Colonic mucosa (tissue), 4 donors: ENCODE results near the gene DDIT3. TPM values are rescaled to one million over a fixed set of nuclear protein-coding genes. Genes with fewer than 3 reads are reported as not detected.
"Not testable (repeated sequence)": the region's sequence is repeated elsewhere in the genome, so short reads cannot be mapped to it uniquely, and the experiment has no call there.

ENCODE experiments used
- DNase-seq: peaks from one replicate; pipeline ENCODE4 v3.0.0-alpha.2; 2020
- H3K27ac ChIP-seq: fragments of 200-600 bp; one replicate; pipeline ENCODE4 v1.8.0; 2021
- H3K27me3 ChIP-seq: fragments of 200-600 bp; one replicate; pipeline ENCODE4 v1.8.0; 2021
- H3K36me3 ChIP-seq: fragments of 200-600 bp; one replicate; pipeline ENCODE4 v1.8.0; 2021
- H3K4me1 ChIP-seq: fragments of 200-600 bp; one replicate; pipeline ENCODE4 v1.8.0; 2021; ENCODE audit warnings: mild to moderate bottlenecking
- H3K4me3 ChIP-seq: fragments of 200-600 bp; one replicate; pipeline ENCODE4 v1.8.0; 2021
- H3K9ac ChIP-seq, 2 donors: one replicate each; pipeline ENCODE4 v1.7.0; 2013; ENCODE audit warnings: control low read depth in 2 of 2, low read depth in 2 of 2, low read length in 2 of 2
- H3K9me3 ChIP-seq: fragments of 200-600 bp; one replicate; pipeline ENCODE4 v1.8.0; 2021
- CTCF ChIP-seq: fragments of 200-600 bp; IDR thresholded peaks from one replicate; pipeline ENCODE4 v1.8.0; 2022; ENCODE audit warnings: antibody characterized with exemption, mild to moderate bottlenecking
- intact Hi-C: fragments of 100-400 bp; cut with DNase I; formaldehyde crosslinking; loops from one replicate; pipeline ENCODE4 v1.14.1; 2022
- total RNA-seq, 2 donors: library from RNA; stranded (reverse); fragmentation: NEBNext Ultra II Directional in 1 of 2; extraction: Animal tissue kit (Norgen Biotek cat#: 25700) in 1 of 2; gene quantifications; one replicate each; pipeline ENCODE4 v1.2.1, GENCODE V29; 2021
- donor health status: healthy.
- donor health status: DM: no; HTN: no; CAD: no.
- donor health status: DM: no; HTN: no; CAD: no.

The DDIT3 gene
- total RNA-seq, 2 donors from 2014 or later = 17.5 to 22.8 TPM

GRCh38 chr12:57513266-57513665 is 7.0 kb downstream of the DDIT3 start:
- H3K27ac ChIP-seq = no peak overlapping the region
- no peak overlapping the region for H3K9ac ChIP-seq
- H3K4me3 ChIP-seq = no peak overlapping the region
- no peak for TF ChIP-seq CTCF
- intact Hi-C loops = no loop called here
- DNase-seq = no peak
- H3K36me3 ChIP-seq = peaks cover 28% of the 10 kb centered on the region
- H3K27me3 ChIP-seq = no peaks in the 10 kb centered on the region
- no peaks in the 10 kb centered on the region for H3K9me3 ChIP-seq
- H3K4me1 ChIP-seq = peaks cover 4% of the 10 kb centered on the region

DNA sequence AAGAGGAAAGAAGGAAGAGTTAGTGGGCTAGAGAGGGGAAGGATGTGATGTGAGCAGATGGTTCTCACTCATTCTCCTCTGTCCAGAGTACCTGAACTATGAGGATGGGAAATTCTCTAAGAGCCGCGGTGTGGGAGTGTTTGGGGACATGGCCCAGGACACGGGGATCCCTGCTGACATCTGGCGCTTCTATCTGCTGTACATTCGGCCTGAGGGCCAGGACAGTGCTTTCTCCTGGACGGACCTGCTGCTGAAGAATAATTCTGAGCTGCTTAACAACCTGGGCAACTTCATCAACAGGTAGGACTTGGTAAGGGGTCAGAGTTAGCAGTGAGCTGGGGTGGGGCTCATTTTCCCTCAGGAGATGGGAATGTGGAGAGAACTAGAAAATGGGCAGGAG is 7.6 kb downstream of the DDIT3 start:
- TF ChIP-seq CTCF = no peak
- Histone ChIP-seq H3K9me3 (no peaks in the 10 kb centered on the region), H3K4me1 (no peaks in the 10 kb centered on the region), H3K27me3 (no peaks in the 10 kb centered on the region), H3K36me3 (peaks cover 28% of the 10 kb centered on the region), H3K4me3 (no peak overlapping the region), H3K9ac (no peak overlapping the region), H3K27ac (no peak overlapping the region)
- intact Hi-C loops = no loop called here
- no peak for DNase-seq

DNA sequence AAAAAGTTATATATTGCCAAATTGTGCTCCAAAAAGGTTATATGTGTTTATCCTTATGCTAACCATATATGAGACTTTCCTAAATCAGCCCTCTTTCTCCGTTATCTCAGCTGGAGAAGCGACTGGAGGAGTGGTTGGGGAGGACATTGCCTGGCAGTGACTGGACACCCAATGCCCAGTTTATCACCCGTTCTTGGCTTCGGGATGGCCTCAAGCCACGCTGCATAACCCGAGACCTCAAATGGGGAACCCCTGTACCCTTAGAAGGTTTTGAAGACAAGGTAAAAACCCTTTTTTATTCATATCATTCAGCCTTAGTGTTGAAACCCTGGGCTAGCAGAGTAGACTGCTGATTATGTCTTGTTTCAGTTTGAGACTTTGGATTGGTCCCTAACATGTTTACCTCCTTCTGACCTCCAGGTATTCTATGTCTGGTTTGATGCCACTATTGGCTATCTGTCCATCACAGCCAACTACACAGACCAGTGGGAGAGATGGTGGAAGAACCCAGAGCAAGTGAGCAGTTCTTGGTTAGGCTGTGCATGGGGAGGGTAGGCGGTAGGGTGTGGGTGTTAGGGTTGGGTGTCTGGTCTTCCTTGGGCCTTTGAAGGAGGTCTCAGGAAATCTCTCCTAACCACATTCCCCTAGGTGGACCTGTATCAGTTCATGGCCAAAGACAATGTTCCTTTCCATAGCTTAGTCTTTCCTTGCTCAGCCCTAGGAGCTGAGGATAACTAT is 8.6 kb downstream of the DDIT3 start:
- Histone ChIP-seq H3K4me1 (no peaks in the 10 kb centered on the region), H3K9me3 (no peaks in the 10 kb centered on the region), H3K27ac (no peak overlapping the region), H3K27me3 (no peaks in the 10 kb centered on the region), H3K36me3 (peaks cover 21% of the 10 kb centered on the region), H3K4me3 (no peak overlapping the region), H3K9ac (no peak overlapping the region)
- TF ChIP-seq CTCF = no peak
- intact Hi-C loops = no loop called here
- no peak for DNase-seq

DNA sequence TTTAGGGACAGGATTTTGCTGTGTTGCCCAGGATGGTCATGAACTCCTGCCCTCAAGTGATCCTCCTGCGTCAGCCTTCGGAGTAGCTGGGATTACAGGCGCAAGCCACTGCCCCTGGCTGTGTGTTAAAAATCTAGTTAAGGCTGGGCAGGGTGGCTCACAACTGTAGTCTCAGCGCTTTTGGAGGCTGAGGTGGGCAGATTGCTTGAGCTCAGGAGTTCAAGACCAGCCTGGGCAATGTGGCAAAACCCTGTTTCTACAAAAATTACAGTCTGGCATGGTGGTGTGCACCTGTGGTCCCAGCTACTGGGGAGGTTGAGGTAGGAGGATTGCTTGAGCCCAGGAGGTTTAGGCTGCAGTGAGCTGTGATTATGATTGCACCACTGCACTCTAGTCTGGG is 9.2 kb downstream of the DDIT3 start:
- Histone ChIP-seq H3K9ac (no peak overlapping the region), H3K9me3 (no peaks in the 10 kb centered on the region), H3K4me1 (no peaks in the 10 kb centered on the region), H3K36me3 (peaks cover 15% of the 10 kb centered on the region), H3K4me3 (no peak overlapping the region), H3K27me3 (no peaks in the 10 kb centered on the region), H3K27ac (no peak overlapping the region)
- intact Hi-C loops = no loop called here
- no peak for TF ChIP-seq CTCF
- DNase-seq = no peak

DNA sequence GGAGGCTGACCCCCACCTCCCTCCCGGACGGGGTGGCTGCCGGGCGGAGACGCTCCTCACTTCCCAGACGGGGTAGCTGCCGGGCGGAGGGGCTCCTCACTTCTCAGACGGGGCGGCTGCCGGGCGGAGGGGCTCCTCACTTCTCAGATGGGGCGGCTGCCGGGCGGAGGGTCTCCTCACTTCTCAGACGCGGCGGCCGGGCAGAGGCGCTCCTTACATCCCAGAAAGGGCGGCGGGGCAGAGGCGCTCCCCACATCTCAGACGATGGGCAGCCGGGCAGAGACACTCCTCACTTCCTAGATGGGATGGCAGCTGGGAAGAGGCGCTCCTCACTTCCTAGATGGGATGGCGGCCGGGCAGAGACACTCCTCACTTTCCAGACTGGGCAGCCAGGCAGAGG is 12.5 kb downstream of the DDIT3 start:
- H3K36me3 ChIP-seq = peaks cover 12% of the 10 kb centered on the region
- DNase-seq, H3K9me3 ChIP-seq, intact Hi-C loops, H3K4me1 ChIP-seq, H3K27me3 ChIP-seq, H3K9ac ChIP-seq, H3K4me3 ChIP-seq, H3K27ac ChIP-seq: not testable (repeated sequence)

DNA sequence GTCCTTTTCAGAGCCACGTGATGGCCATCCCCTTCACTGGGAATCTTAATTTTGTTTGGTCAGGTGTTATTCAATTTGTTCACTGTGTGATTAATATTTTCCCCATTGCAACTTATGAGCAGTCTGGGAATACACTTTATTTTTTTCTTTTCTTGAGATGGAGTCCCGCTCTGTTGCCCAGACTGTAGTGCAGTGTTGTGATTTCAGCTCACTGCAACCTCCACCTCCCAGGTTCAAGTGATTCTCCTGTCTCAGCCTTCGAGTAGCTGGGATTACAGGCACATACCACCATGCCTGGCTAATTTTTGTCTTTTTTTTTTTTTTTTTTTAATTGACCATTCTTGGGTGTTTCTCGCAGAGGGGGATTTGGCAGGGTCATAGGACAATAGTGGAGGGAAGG is 13.8 kb downstream of the DDIT3 start:
- peaks cover 12% of the 10 kb centered on the region for H3K36me3 ChIP-seq
- H3K4me3 ChIP-seq, intact Hi-C loops, H3K27me3 ChIP-seq, H3K9ac ChIP-seq, H3K9me3 ChIP-seq, H3K4me1 ChIP-seq, DNase-seq, H3K27ac ChIP-seq: not testable (repeated sequence)

- not testable (repeated sequence) for H3K9me3 ChIP-seq
Measured at GRCh38 chr12:57502311-57502969, 17.9 kb downstream of the DDIT3 start.

More at GRCh38 chr12:57502311-57502969, 17.9 kb downstream of the DDIT3 start:
- H3K27me3 ChIP-seq, H3K9ac ChIP-seq, DNase-seq, intact Hi-C loops, H3K4me1 ChIP-seq, H3K27ac ChIP-seq, H3K36me3 ChIP-seq, H3K4me3 ChIP-seq: not testable (repeated sequence)
